IMR-90 (cell line): ENCODE results near the gene TSPAN33. TPM values are rescaled to one million over a fixed set of nuclear protein-coding genes. Genes with fewer than 3 reads are reported as not detected.
A peak's percentile ranks its signal among the peaks of the same experiment; 100 is the strongest.

Source experiments
- ATAC-seq: fragments of 200-7000 bp; cut with Tn5 transposase; 2 replicates; pipeline ENCODE4 v1.9.1; 2020; ENCODE audit warnings: low read depth, mild to moderate bottlenecking, moderate library complexity
- BruUV-seq: library from RNA; stranded (reverse); fragments of 400-500 nt; replicated peaks from 2 replicates; lab custom pipeline; 2021; lab: Mats Ljungman, UMichigan
- CTCF ChIA-PET: fragments of 300-600 bp; formaldehyde crosslinking; extraction: SDS; loops from one replicate; lab custom pipeline; 2021; ENCODE audit warnings: antibody characterized with exemption; lab: Yijun Ruan, JAX
- POLR2A ChIA-PET: fragments of 300-600 bp; sonication (Branson Sonifier 250); formaldehyde crosslinking; loops from one replicate; lab custom pipeline; 2022; ENCODE audit warnings: antibody characterized with exemption; ENCODE audit not compliant: unreplicated experiment; lab: Charles Lee
- DNase-seq: peaks from one replicate; pipeline ENCODE4 v3.0.0; 2013
- H2AFZ ChIP-seq: replicated peaks from 2 replicates; pipeline ENCODE3; 2013; ENCODE audit warnings: low read length, mild to moderate bottlenecking; ENCODE audit not compliant: poor library complexity
- H2AK5ac ChIP-seq: 2 replicates; pipeline ENCODE4 v1.6.1; 2013; ENCODE audit warnings: low read depth, low read length, inconsistent platforms
- H2AK9ac ChIP-seq: replicated peaks from 2 replicates; pipeline ENCODE3; 2013; ENCODE audit warnings: mild to moderate bottlenecking, low read depth, low read length, moderate library complexity; ENCODE audit not compliant: poor library complexity
- H2BK120ac ChIP-seq: 2 replicates; pipeline ENCODE4 v1.6.1; 2013; ENCODE audit warnings: low read depth, low read length, inconsistent platforms
- H2BK15ac ChIP-seq: 3 replicates; pipeline ENCODE4 v1.6.1; 2013; ENCODE audit warnings: low read depth, low read length, inconsistent platforms
- H2BK20ac ChIP-seq: 2 replicates; pipeline ENCODE4 v1.6.1; 2013; ENCODE audit warnings: low read depth, mild to moderate bottlenecking, inconsistent platforms, low read length, moderate library complexity
- H2BK5ac ChIP-seq: 2 replicates; pipeline ENCODE4 v1.6.1; 2013; ENCODE audit warnings: mild to moderate bottlenecking, low read depth, low read length, inconsistent platforms; ENCODE audit not compliant: poor library complexity, severe bottlenecking
- H3K14ac ChIP-seq: replicated peaks from 2 replicates; pipeline ENCODE4 v1.6.1; 2013; ENCODE audit warnings: low read depth, low read length, inconsistent platforms
- H3K18ac ChIP-seq: 2 replicates; pipeline ENCODE4 v1.6.1; 2013; ENCODE audit warnings: low read depth, low read length, control low read depth
- H3K23ac ChIP-seq: 2 replicates; pipeline ENCODE4 v1.6.1; 2013; ENCODE audit warnings: low read depth, low read length, inconsistent platforms
- H3K27ac ChIP-seq: 2 replicates; pipeline ENCODE4 v1.5.1; 2013; ENCODE audit warnings: mild to moderate bottlenecking, control low read depth, low read length; ENCODE audit not compliant: insufficient read depth
- H3K27me3 ChIP-seq: 2 replicates; pipeline ENCODE4 v1.6.1; 2013; ENCODE audit warnings: low read length; ENCODE audit not compliant: control insufficient read depth, insufficient read depth
- H3K36me3 ChIP-seq: 2 replicates; pipeline ENCODE4 v1.6.1; 2013; ENCODE audit warnings: low read length, mixed read lengths; ENCODE audit not compliant: control insufficient read depth, insufficient read depth
- H3K4ac ChIP-seq: 2 replicates; pipeline ENCODE4 v1.6.1; 2013; ENCODE audit warnings: low read depth, low read length, inconsistent platforms
- H3K4me1 ChIP-seq: 2 replicates; pipeline ENCODE4 v1.6.1; 2013; ENCODE audit warnings: low read length, mixed read lengths; ENCODE audit not compliant: control insufficient read depth, insufficient read depth
- H3K4me2 ChIP-seq: 2 replicates; pipeline ENCODE4 v1.6.1; 2013; ENCODE audit warnings: low read depth, mild to moderate bottlenecking, control low read depth, low read length, moderate library complexity
- H3K4me3 ChIP-seq: 2 replicates; pipeline ENCODE4 v1.5.1; 2013; ENCODE audit warnings: low read depth, mild to moderate bottlenecking, control low read depth, low read length, moderate library complexity; ENCODE audit not compliant: insufficient read depth
- H3K56ac ChIP-seq: 2 replicates; pipeline ENCODE4 v1.6.1; 2013; ENCODE audit warnings: low read length, inconsistent platforms; ENCODE audit not compliant: insufficient read depth; ENCODE audit errors: extremely low read depth
- H3K79me1 ChIP-seq, 2 experiments: 2 replicates each; pipeline ENCODE4 v1.6.1; 2013; ENCODE audit warnings: low read length in 2 of 2, inconsistent platforms in 1 of 2, low read depth in 1 of 2
- H3K9ac ChIP-seq: 2 replicates; pipeline ENCODE4 v1.6.1; 2013; ENCODE audit warnings: low read depth, low read length, control low read depth
- H3K9me1 ChIP-seq: 2 replicates; pipeline ENCODE4 v1.6.1; 2013; ENCODE audit warnings: low read length, inconsistent platforms; ENCODE audit not compliant: insufficient read depth
- H3K9me3 ChIP-seq: 2 replicates; pipeline ENCODE4 v1.6.1; 2013; ENCODE audit warnings: low read length; ENCODE audit not compliant: control insufficient read depth, insufficient read depth
- H4K20me1 ChIP-seq: 2 replicates; pipeline ENCODE4 v1.6.1; 2013; ENCODE audit warnings: low read length, inconsistent platforms; ENCODE audit not compliant: insufficient read depth
- H4K5ac ChIP-seq: 2 replicates; pipeline ENCODE4 v1.6.1; 2013; ENCODE audit warnings: mild to moderate bottlenecking, low read depth, low read length, control low read depth
- H4K8ac ChIP-seq, 2 experiments: 2 replicates each; pipeline ENCODE4 v1.6.1; 2013; ENCODE audit warnings: low read depth in 2 of 2, low read length in 2 of 2, control low read depth in 1 of 2, inconsistent platforms in 1 of 2
- H4K91ac ChIP-seq: 2 replicates; pipeline ENCODE4 v1.6.1; 2013; ENCODE audit warnings: low read depth, low read length, inconsistent platforms; ENCODE audit not compliant: insufficient read depth
- CEBPB ChIP-seq: IDR thresholded peaks from 2 replicates; pipeline ENCODE4 v1.6.1; 2012; ENCODE audit warnings: low read depth, low read length, improper control_type of control experiment
- FOS ChIP-seq: fragments of 150-350 bp; IDR thresholded peaks from 2 replicates; pipeline ENCODE4 v1.6.1; 2016; ENCODE audit warnings: low read depth, low read length
- MAFK ChIP-seq: IDR thresholded peaks from 2 replicates; pipeline ENCODE4 v1.6.1; 2012; ENCODE audit warnings: low read depth, low read length, improper control_type of control experiment
- MAZ ChIP-seq: IDR thresholded peaks from 2 replicates; pipeline ENCODE4 v1.6.1; 2012; ENCODE audit warnings: low read depth, mild to moderate bottlenecking, low read length, improper control_type of control experiment, moderate library complexity, borderline replicate concordance
- MXI1 ChIP-seq: IDR thresholded peaks from 2 replicates; pipeline ENCODE4 v1.6.1; 2012; ENCODE audit warnings: low read depth, mild to moderate bottlenecking, low read length, moderate library complexity, borderline replicate concordance
- NFE2L2 ChIP-seq: fragments of 150-350 bp; IDR thresholded peaks from 2 replicates; pipeline ENCODE4 v1.6.1; 2016; ENCODE audit warnings: low read depth, mild to moderate bottlenecking, low read length
- POLR2A ChIP-seq: IDR thresholded peaks from 2 replicates; pipeline ENCODE4 v1.6.1; 2012; ENCODE audit warnings: mild to moderate bottlenecking, low read depth, low read length
- RAD21 ChIP-seq: IDR thresholded peaks from 2 replicates; pipeline ENCODE4 v1.6.1; 2012; ENCODE audit warnings: low read length, improper control_type of control experiment
- RCOR1 ChIP-seq: IDR thresholded peaks from 2 replicates; pipeline ENCODE4 v1.6.1; 2012; ENCODE audit warnings: mild to moderate bottlenecking, low read length, improper control_type of control experiment; ENCODE audit not compliant: insufficient replicate concordance
- RFX5 ChIP-seq: IDR thresholded peaks from 2 replicates; pipeline ENCODE4 v1.8.0; 2012; ENCODE audit warnings: low read depth, mild to moderate bottlenecking, low read length, moderate library complexity
- SMC3 ChIP-seq: fragments of 150-350 bp; IDR thresholded peaks from 2 replicates; pipeline ENCODE4 v1.6.1; 2016; ENCODE audit warnings: low read depth, mild to moderate bottlenecking, antibody characterized with exemption, low read length, moderate library complexity
- WGBS, 2 experiments: methylation state at CpG; one replicate each; pipeline versions ENCODE4 v1.1.5 to v1.1.7; 2013; ENCODE audit warnings: missing lambda C conversion rate in 2 of 2; ENCODE audit not compliant: insufficient read length in 1 of 2; ENCODE audit errors: extremely low coverage in 2 of 2; 5-methylcytosine and 5-hydroxymethylcytosine counted together
- dilution Hi-C: fragments of 300-500 bp; cut with HindIII; formaldehyde crosslinking; loops from one replicate; pipeline ENCODE4 v1.14.3; 2018; ENCODE audit warnings: low sequenced_read_pairs; ENCODE audit not compliant: unreplicated experiment
- in situ Hi-C: fragments of 300-500 bp; cut with MboI; formaldehyde crosslinking; loops from 3 replicates; pipeline ENCODE4 v1.14.3; 2019; ENCODE audit warnings: low sequenced_read_pairs, inconsistent platforms, mixed read lengths
- intact Hi-C: fragments of 100-400 bp; cut with micrococcal nuclease; formaldehyde crosslinking; loops from 2 replicates; pipeline ENCODE4 v1.10.0; 2022
- polyA plus RNA-seq, 3 experiments: library from polyadenylated mRNA; depleted of rRNA; stranded (reverse); fragments of >200 nt; gene quantifications; 2 replicates each; pipeline ENCODE4 v1.2.3, GENCODE V29; 2012; ENCODE audit warnings: low replicate concordance in 1 of 3
- total RNA-seq: library from RNA; depleted of rRNA; stranded (reverse); fragments of >200 nt; gene quantifications from 2 replicates; pipeline ENCODE4 v1.2.3, GENCODE V29; 2012
- TF ChIP-seq, protein P1 (sequence below): fragments of 150-350 bp; IDR thresholded peaks from 2 replicates; pipeline ENCODE4 v1.6.1; 2016; ENCODE audit warnings: low read depth, mild to moderate bottlenecking, low read length, moderate library complexity, borderline replicate concordance
- TF ChIP-seq, protein P2 (sequence below): fragments of 150-350 bp; IDR thresholded peaks from 2 replicates; pipeline ENCODE4 v1.6.1; 2017; ENCODE audit warnings: mild to moderate bottlenecking, antibody characterized with exemption, low read length, low read depth

TSPAN33 gene
- total and polyA plus RNA-seq, 2 of the 4 experiments (the other 2 are of a cell fraction) = 0.17 to 0.36 TPM

DNA sequence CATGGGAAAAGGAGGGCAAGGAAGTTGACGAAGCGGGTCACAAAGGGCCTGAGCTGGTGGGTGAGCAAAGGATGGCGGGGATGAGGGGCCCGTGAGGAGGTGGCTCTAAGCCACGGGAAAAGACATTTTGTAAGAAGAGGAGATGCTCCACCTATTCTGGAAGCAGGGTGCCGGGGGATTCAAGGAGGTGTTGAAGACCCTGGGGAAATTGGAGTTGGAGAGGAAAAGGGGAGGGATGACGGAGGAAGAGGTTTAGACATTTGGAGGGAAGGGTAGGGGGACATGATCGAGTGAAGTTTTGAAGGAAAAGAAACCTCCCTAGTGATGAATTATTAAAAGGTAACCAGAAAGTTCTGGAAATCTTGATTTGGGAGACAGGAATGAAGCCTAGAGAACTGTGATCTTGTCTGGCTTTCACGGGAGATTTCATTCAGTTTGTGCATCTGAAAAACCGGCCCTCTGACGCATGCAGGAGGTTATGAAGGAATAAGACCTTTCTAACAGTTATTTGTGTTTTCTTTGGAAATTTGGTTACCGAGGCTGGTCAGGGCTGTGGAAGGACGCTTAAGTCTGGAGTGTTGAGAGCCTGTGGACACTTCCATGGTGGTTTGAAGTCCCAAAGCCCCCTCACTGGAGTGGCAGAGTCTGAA lies 45.3 kb downstream of the TSPAN33 start (continued):
- no peak for TF ChIP-seq RFX5

DNA sequence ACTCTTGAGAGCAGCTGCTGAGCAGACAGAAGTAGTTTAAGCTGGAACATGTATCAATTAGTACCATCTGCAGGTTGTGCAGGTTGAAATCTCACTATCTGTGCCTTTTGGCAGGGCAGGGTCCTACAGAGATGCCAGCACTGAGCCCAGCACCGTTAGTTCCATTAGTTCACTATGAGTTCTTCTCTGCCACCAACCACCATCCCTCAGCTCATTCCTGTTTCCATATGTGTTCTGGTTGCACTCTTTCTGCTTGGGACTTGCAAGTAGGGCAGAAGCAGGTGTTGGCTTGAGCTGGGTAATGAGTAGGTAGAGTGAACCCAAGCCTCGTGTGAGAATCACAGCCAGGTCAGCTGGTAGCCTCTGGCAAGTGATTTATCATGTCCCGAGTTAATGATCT lies 46.8 kb downstream of the TSPAN33 start:
- Histone ChIP-seq H3K4ac (no peak overlapping the region), H4K91ac (no peak overlapping the region), H2AFZ (no peak overlapping the region), H3K14ac (no peak overlapping the region), H3K36me3 (no peaks in the 10 kb centered on the region), H3K79me1 (peaks cover 18 to 45% of the 10 kb centered on the region in 2 experiments; a peak in 3 of 4 replicates), H2BK5ac (no peak overlapping the region), H4K8ac (no peak overlapping the region), H3K56ac (no peak overlapping the region), H4K5ac (no peak overlapping the region), H3K4me2 (no peak overlapping the region), H4K20me1 (peaks cover 41% of the 10 kb centered on the region), H3K27ac (no peak overlapping the region), H3K4me3 (no peak overlapping the region), H2AK5ac (no peak overlapping the region), H3K9me3 (no peaks in the 10 kb centered on the region), H2BK15ac (no peak overlapping the region), H3K23ac (0 out of 2 replicates have a peak overlapping the region, but pooled peaks have one; percentile 7), H2BK20ac (no peak overlapping the region), H3K18ac (no peak overlapping the region), H3K9me1 (peaks cover 10% of the 10 kb centered on the region), H2BK120ac (no peak overlapping the region), H2AK9ac (no peak overlapping the region), H3K4me1 (peaks cover 6% of the 10 kb centered on the region), H3K9ac (no peak overlapping the region), H3K27me3 (peaks cover 8% of the 10 kb centered on the region)
- dilution Hi-C loops = no loop called here
- ATAC-seq = no peak
- in situ Hi-C loops = no loop called here
- ChIA-PET POLR2A (no interaction called here), CTCF (no interaction called here)
- no peak for DNase-seq
- BruUV-seq = no TSS peak
- intact Hi-C loops = no loop called here
- WGBS, 2 experiments = 58% methylated on average over 2 of the region's 3 CpGs; no CpG with 5 or more reads in 1 of the 2 experiments
- TF ChIP-seq CEBPB (no peak), POLR2A (no peak), SMC3 (no peak), RCOR1 (no peak), MAZ (no peak), RAD21 (no peak), FOS (no peak), MAFK (no peak), MXI1 (no peak), NFE2L2 (no peak), RFX5 (no peak)
- TF ChIP-seq, protein P1, sequence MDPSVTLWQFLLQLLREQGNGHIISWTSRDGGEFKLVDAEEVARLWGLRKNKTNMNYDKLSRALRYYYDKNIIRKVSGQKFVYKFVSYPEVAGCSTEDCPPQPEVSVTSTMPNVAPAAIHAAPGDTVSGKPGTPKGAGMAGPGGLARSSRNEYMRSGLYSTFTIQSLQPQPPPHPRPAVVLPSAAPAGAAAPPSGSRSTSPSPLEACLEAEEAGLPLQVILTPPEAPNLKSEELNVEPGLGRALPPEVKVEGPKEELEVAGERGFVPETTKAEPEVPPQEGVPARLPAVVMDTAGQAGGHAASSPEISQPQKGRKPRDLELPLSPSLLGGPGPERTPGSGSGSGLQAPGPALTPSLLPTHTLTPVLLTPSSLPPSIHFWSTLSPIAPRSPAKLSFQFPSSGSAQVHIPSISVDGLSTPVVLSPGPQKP = no peak
- TF ChIP-seq, protein P2, sequence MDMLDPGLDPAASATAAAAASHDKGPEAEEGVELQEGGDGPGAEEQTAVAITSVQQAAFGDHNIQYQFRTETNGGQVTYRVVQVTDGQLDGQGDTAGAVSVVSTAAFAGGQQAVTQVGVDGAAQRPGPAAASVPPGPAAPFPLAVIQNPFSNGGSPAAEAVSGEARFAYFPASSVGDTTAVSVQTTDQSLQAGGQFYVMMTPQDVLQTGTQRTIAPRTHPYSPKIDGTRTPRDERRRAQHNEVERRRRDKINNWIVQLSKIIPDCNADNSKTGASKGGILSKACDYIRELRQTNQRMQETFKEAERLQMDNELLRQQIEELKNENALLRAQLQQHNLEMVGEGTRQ = no peak
